ENCODE measurements around the gene PDLIM5. TPM values are rescaled to one million over a fixed set of nuclear protein-coding genes. Genes with fewer than 3 reads are reported as not detected.

Gene PDLIM5
- total RNA-seq, 4 donors from 2014 or later, result 62.9 to 133 (median 110) TPM

GRCh38 chr4:94506822-94507221, 55.1 kb downstream of the PDLIM5 start:
- Histone ChIP-seq H3K36me3 (no peaks in the 10 kb centered on the region), H3K4me1 (peaks cover 13 to 40% (median 28%) of the 10 kb centered on the region in 4 donors), H3K27me3 (no peaks in the 10 kb centered on the region), H3K4me3 (no peak overlapping the region), H3K27ac (peak overlapping the region in 2 of 4 donors; percentile 48 to 54), H3K9me3 (no peaks in the 10 kb centered on the region)
- in situ Hi-C loops (cut with MboI; ENCODE audit: low pct_ligation_motif_present in 1 of 4, low pct_unique_long_range_greater_than_20kb in 1 of 4, low sequenced_read_pairs in 3 of 4) (no loop called here), intact Hi-C loops (cut with DNase I; ENCODE audit: low total_unique reads) (no loop called here)
- WGBS, 2 donors (ENCODE audit: low coverage in 1 of 2), result 81 to 89% methylated on average over 3 to 7 of the region's 7 CpGs
- no peak for DNase-seq
- TF ChIP-seq CTCF (IDR thresholded peaks at IDR 0.05) (no peak), EP300 (IDR thresholded peaks at IDR 0.05; ENCODE audit: low read depth) (no peak), POLR2AphosphoS5 (IDR thresholded peaks at IDR 0.05) (no peak), POLR2A (IDR thresholded peaks at IDR 0.05) (no peak)

- peak overlapping the region; percentile 18 to 54 (median 39) for H3K27ac ChIP-seq
- in situ Hi-C loops (cut with MboI; ENCODE audit: low pct_ligation_motif_present in 1 of 4, low pct_unique_long_range_greater_than_20kb in 1 of 4, low sequenced_read_pairs in 3 of 4), result no loop called here
Measured at GRCh38 chr4:94507281-94507680, 55.5 kb downstream of the PDLIM5 start.

DNA sequence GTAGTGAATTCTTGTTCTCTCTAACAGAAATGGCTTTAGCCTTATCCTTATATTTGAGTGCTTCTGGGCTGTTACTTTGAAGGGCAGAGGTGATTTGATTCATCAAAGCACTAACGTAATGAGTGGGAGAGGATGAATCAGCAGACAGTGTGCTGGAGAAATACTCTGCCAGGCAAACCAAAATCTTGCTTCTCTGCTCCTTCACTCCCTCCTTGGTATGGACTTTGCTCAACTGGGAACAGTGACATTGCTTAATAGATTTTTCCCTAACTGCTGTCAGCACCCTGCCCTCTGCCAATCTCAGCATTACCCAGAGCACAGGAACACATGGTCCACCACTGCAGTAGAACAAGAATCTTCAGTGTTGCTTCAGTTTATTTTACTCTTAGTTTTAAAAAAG, 56.0 kb downstream of the PDLIM5 start:
- in situ Hi-C loops (cut with MboI; ENCODE audit: low pct_ligation_motif_present in 1 of 4, low pct_unique_long_range_greater_than_20kb in 1 of 4, low sequenced_read_pairs in 3 of 4) (no loop called here), intact Hi-C loops (cut with DNase I; ENCODE audit: low total_unique reads) (no loop called here)
- peak in 1 of 3 donors; percentile 55 for TF ChIP-seq POLR2AphosphoS5 (IDR thresholded peaks at IDR 0.05)
- no peak for TF ChIP-seq CTCF (IDR thresholded peaks at IDR 0.05)
- Histone ChIP-seq H3K27ac (peak overlapping the region; percentile 18 to 54 (median 39)), H3K4me3 (no peak overlapping the region), H3K36me3 (no peaks in the 10 kb centered on the region), H3K27me3 (no peaks in the 10 kb centered on the region), H3K4me1 (peaks cover 13 to 40% (median 28%) of the 10 kb centered on the region in 4 donors), H3K9me3 (no peaks in the 10 kb centered on the region)
- WGBS, 2 donors (ENCODE audit: low coverage in 1 of 2), result 4% methylated on average over 1 of the region's 1 CpG; no CpG with 5 or more reads in 1 of the 2 donors
- DNase-seq, result peak; percentile 30

More at GRCh38 chr4:94507281-94507680, 55.5 kb downstream of the PDLIM5 start:
- H3K36me3 ChIP-seq, result no peaks in the 10 kb centered on the region
- no peak for TF ChIP-seq POLR2A (IDR thresholded peaks at IDR 0.05)
- TF ChIP-seq EP300 (IDR thresholded peaks at IDR 0.05; ENCODE audit: low read depth), result no peak
- no peak for TF ChIP-seq POLR2AphosphoS5 (IDR thresholded peaks at IDR 0.05)
- TF ChIP-seq CTCF (IDR thresholded peaks at IDR 0.05), result no peak
- peaks cover 13 to 40% (median 28%) of the 10 kb centered on the region in 4 donors for H3K4me1 ChIP-seq
- H3K9me3 ChIP-seq, result no peaks in the 10 kb centered on the region
- DNase-seq, result no peak
- 35 to 59% methylated on average over 2 of the region's 2 CpGs for WGBS, 2 donors (ENCODE audit: low coverage in 1 of 2)
- no peaks in the 10 kb centered on the region for H3K27me3 ChIP-seq
- H3K4me3 ChIP-seq, result no peak overlapping the region
- intact Hi-C loops (cut with DNase I; ENCODE audit: low total_unique reads), result no loop called here

GRCh38 chr4:94508296-94508695, 56.6 kb downstream of the PDLIM5 start:
- intact Hi-C loops (cut with DNase I; ENCODE audit: low total_unique reads), result no loop called here

More at GRCh38 chr4:94508296-94508695, 56.6 kb downstream of the PDLIM5 start:
- H3K4me3 ChIP-seq, result no peak overlapping the region
- H3K27me3 ChIP-seq, result no peaks in the 10 kb centered on the region
- in situ Hi-C loops (cut with MboI; ENCODE audit: low pct_ligation_motif_present in 1 of 4, low pct_unique_long_range_greater_than_20kb in 1 of 4, low sequenced_read_pairs in 3 of 4), result no loop called here
- 40 to 62% methylated on average over 1 of the region's 1 CpG for WGBS, 2 donors (ENCODE audit: low coverage in 1 of 2)
- TF ChIP-seq POLR2A (IDR thresholded peaks at IDR 0.05) (no peak), POLR2AphosphoS5 (IDR thresholded peaks at IDR 0.05) (no peak), EP300 (IDR thresholded peaks at IDR 0.05; ENCODE audit: low read depth) (no peak), CTCF (IDR thresholded peaks at IDR 0.05) (no peak)
- H3K36me3 ChIP-seq, result no peaks in the 10 kb centered on the region
- no peak for DNase-seq
- H3K27ac ChIP-seq, result peak overlapping the region; percentile 18 to 54 (median 39)
- H3K4me1 ChIP-seq, result peaks cover 13 to 40% (median 28%) of the 10 kb centered on the region in 4 donors
- no peaks in the 10 kb centered on the region for H3K9me3 ChIP-seq

Measured in transverse colon (tissue), 4 donors.